ENCODE results near the gene CHST15.
"Not testable (repeated sequence)": the region's sequence is repeated elsewhere in the genome, so short reads cannot be mapped to it uniquely, and the experiment has no call there.

CHST15 gene

DNA sequence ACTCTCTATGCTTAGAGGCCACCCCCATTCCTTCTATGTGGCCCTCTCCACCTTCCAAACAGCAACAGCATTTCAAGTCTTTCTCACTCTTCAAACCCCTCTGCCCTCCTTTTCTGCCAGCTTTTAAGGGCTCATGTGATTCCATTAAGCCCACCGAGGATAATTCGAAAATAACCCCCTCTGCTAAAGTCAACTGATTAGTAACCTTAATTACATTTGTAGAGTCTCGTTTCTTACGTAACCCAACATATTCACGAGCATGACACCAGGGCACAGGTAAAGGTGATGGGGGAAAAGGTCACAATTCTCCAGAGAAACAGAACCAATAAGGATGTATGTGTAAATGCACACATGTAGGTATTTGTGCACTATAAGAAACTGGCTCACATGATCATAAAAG is 6.7 kb upstream of the CHST15 start:
- Histone ChIP-seq H3K36me3 (ENCODE audit: control insufficient read depth, insufficient read depth, low read length) (no peaks in the 10 kb centered on the region), H3K4me3 (ENCODE audit: insufficient read depth, low read depth, low read length) (no peak overlapping the region), H3K4me1 (ENCODE audit: control insufficient read depth, insufficient read depth, low read length) (peaks cover 6% of the 10 kb centered on the region), H3K9me3 (ENCODE audit: control insufficient read depth, low read length) (no peaks in the 10 kb centered on the region), H3K27ac (ENCODE audit: insufficient read depth, low read depth, low read length, poor library complexity, severe bottlenecking) (no peak overlapping the region), H3K27me3 (ENCODE audit: control insufficient read depth, insufficient read depth, low read length, poor library complexity, severe bottlenecking) (peaks cover 8% of the 10 kb centered on the region)
- 98 to 99% methylated on average over 5 of the region's 5 CpGs for WGBS, 2 experiments

DNA sequence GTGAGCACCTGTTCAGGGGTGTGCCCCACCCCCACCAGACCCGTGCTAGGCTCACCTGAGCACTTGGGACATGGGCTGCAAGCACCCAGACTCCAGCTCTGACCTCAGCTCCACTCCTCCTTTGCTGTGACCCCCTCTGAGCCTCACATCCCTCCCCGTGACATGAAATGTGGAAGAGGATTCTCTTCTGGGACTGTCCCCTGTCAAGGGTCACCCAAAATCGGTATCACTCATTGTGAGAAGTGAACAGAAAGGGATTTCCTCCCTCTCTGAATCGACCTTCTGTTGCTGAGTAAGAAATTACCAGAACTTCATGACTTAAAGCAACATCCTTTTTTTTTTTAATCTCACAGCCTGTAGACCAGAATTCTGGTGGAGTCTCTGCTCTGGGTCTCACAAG is 6.2 kb upstream of the CHST15 start:
- 83 to 86% methylated on average over 4 of the region's 4 CpGs for WGBS, 2 experiments

GRCh38 chr10:124098575-124098974 is 5.2 kb upstream of the CHST15 start:
- 93 to 94% methylated on average over 10 of the region's 10 CpGs for WGBS, 2 experiments
- no peak overlapping the region for H3K4me3 ChIP-seq (ENCODE audit: insufficient read depth, low read depth, low read length)

More for the DNA sequence above, 6.2 kb upstream of the CHST15 start:
- H3K9me3 ChIP-seq (ENCODE audit: control insufficient read depth, low read length), result no peaks in the 10 kb centered on the region
- H3K36me3 ChIP-seq (ENCODE audit: control insufficient read depth, insufficient read depth, low read length), result no peaks in the 10 kb centered on the region
- peaks cover 13% of the 10 kb centered on the region for H3K27me3 ChIP-seq (ENCODE audit: control insufficient read depth, insufficient read depth, low read length, poor library complexity, severe bottlenecking)
- no peak overlapping the region for H3K27ac ChIP-seq (ENCODE audit: insufficient read depth, low read depth, low read length, poor library complexity, severe bottlenecking)
- H3K4me1 ChIP-seq (ENCODE audit: control insufficient read depth, insufficient read depth, low read length), result peaks cover 6% of the 10 kb centered on the region
- no peak overlapping the region for H3K4me3 ChIP-seq (ENCODE audit: insufficient read depth, low read depth, low read length)

DNA sequence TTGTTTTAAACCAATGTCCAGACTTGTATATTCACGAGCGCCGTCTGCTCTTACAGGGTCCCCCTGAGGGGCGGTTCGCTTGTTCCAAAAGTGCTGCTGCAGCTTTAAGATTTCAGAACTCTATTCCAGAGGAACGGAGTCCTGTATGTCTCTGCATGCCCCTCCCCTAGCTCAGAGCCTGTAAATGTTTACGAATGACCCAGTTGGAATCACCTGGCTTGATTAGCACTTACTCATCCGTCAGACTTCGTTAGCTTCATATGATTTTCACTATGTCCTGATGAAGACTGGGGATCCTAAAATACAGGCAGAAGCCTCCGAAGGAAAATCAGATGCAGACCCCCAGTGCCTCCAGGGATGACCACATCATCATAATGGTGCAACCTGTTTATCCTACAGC is 4.5 kb upstream of the CHST15 start:
- H3K9me3 ChIP-seq (ENCODE audit: control insufficient read depth, low read length), result no peaks in the 10 kb centered on the region
- peaks cover 6% of the 10 kb centered on the region for H3K4me1 ChIP-seq (ENCODE audit: control insufficient read depth, insufficient read depth, low read length)
- no peak overlapping the region for H3K27ac ChIP-seq (ENCODE audit: insufficient read depth, low read depth, low read length, poor library complexity, severe bottlenecking)
- no peaks in the 10 kb centered on the region for H3K36me3 ChIP-seq (ENCODE audit: control insufficient read depth, insufficient read depth, low read length)
- no peak overlapping the region for H3K4me3 ChIP-seq (ENCODE audit: insufficient read depth, low read depth, low read length)
- WGBS, 2 experiments, result 72 to 75% methylated on average over 10 of the region's 10 CpGs
- H3K27me3 ChIP-seq (ENCODE audit: control insufficient read depth, insufficient read depth, low read length, poor library complexity, severe bottlenecking), result peaks cover 31% of the 10 kb centered on the region

More at GRCh38 chr10:124098575-124098974, 5.2 kb upstream of the CHST15 start:
- Histone ChIP-seq H3K9me3 (ENCODE audit: control insufficient read depth, low read length) (no peaks in the 10 kb centered on the region), H3K36me3 (ENCODE audit: control insufficient read depth, insufficient read depth, low read length) (no peaks in the 10 kb centered on the region), H3K27ac (ENCODE audit: insufficient read depth, low read depth, low read length, poor library complexity, severe bottlenecking) (no peak overlapping the region), H3K27me3 (ENCODE audit: control insufficient read depth, insufficient read depth, low read length, poor library complexity, severe bottlenecking) (peaks cover 24% of the 10 kb centered on the region), H3K4me1 (ENCODE audit: control insufficient read depth, insufficient read depth, low read length) (peaks cover 6% of the 10 kb centered on the region)

DNA sequence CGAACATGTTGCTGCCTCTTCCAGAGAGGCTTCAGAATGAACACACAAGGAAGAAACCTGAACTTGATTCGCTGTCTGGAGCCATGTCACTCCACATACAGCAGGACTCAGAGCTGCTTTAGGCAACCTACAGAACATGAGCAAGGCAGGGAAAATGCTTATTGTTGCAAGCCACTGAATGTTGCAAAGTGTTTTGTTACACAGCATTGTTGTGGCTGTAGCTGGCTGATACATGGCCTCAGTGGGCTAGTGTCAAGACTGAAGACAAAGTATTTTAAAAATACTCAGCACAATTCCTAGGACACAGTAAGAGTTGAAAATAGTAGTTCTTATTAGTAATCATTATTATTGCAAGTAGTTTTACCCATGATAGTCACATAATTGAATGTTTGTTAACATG is 3.1 kb upstream of the CHST15 start:
- H3K27ac ChIP-seq (ENCODE audit: insufficient read depth, low read depth, low read length, poor library complexity, severe bottlenecking), result no peak overlapping the region
- 95 to 98% methylated on average over 2 of the region's 2 CpGs for WGBS, 2 experiments
- no peaks in the 10 kb centered on the region for H3K9me3 ChIP-seq (ENCODE audit: control insufficient read depth, low read length)
- H3K36me3 ChIP-seq (ENCODE audit: control insufficient read depth, insufficient read depth, low read length), result no peaks in the 10 kb centered on the region
- no peak overlapping the region for H3K4me3 ChIP-seq (ENCODE audit: insufficient read depth, low read depth, low read length)
- H3K27me3 ChIP-seq (ENCODE audit: control insufficient read depth, insufficient read depth, low read length, poor library complexity, severe bottlenecking), result peaks cover 44% of the 10 kb centered on the region
- H3K4me1 ChIP-seq (ENCODE audit: control insufficient read depth, insufficient read depth, low read length), result peaks cover 5% of the 10 kb centered on the region

GRCh38 chr10:124095801-124096200 is 2.4 kb upstream of the CHST15 start:
- H3K9me3 ChIP-seq (ENCODE audit: control insufficient read depth, low read length); H3K4me1 ChIP-seq (ENCODE audit: control insufficient read depth, insufficient read depth, low read length); H3K36me3 ChIP-seq (ENCODE audit: control insufficient read depth, insufficient read depth, low read length); H3K27ac ChIP-seq (ENCODE audit: insufficient read depth, low read depth, low read length, poor library complexity, severe bottlenecking); H3K4me3 ChIP-seq (ENCODE audit: insufficient read depth, low read depth, low read length): not testable (repeated sequence)
- H3K27me3 ChIP-seq (ENCODE audit: control insufficient read depth, insufficient read depth, low read length, poor library complexity, severe bottlenecking), result peaks cover 51% of the 10 kb centered on the region
- 87% methylated on average over 16 of the region's 16 CpGs for WGBS, 2 experiments

- Histone ChIP-seq H3K36me3 (ENCODE audit: control insufficient read depth, insufficient read depth, low read length) (no peaks in the 10 kb centered on the region), H3K4me1 (ENCODE audit: control insufficient read depth, insufficient read depth, low read length) (peaks cover 9% of the 10 kb centered on the region), H3K27ac (ENCODE audit: insufficient read depth, low read depth, low read length, poor library complexity, severe bottlenecking) (no peak overlapping the region), H3K9me3 (ENCODE audit: control insufficient read depth, low read length) (no peaks in the 10 kb centered on the region), H3K4me3 (ENCODE audit: insufficient read depth, low read depth, low read length) (no peak overlapping the region), H3K27me3 (ENCODE audit: control insufficient read depth, insufficient read depth, low read length, poor library complexity, severe bottlenecking) (peaks cover 58% of the 10 kb centered on the region)
- WGBS, 2 experiments, result 80 to 84% methylated on average over 6 of the region's 6 CpGs
Observed at GRCh38 chr10:124095096-124095495, 1.7 kb upstream of the CHST15 start.

- Histone ChIP-seq H3K4me3 (ENCODE audit: insufficient read depth, low read depth, low read length) (no peak overlapping the region), H3K36me3 (ENCODE audit: control insufficient read depth, insufficient read depth, low read length) (no peaks in the 10 kb centered on the region), H3K9me3 (ENCODE audit: control insufficient read depth, low read length) (no peaks in the 10 kb centered on the region), H3K27ac (ENCODE audit: insufficient read depth, low read depth, low read length, poor library complexity, severe bottlenecking) (no peak overlapping the region), H3K4me1 (ENCODE audit: control insufficient read depth, insufficient read depth, low read length) (peaks cover 9% of the 10 kb centered on the region), H3K27me3 (ENCODE audit: control insufficient read depth, insufficient read depth, low read length, poor library complexity, severe bottlenecking) (peaks cover 65% of the 10 kb centered on the region)
- 60 to 63% methylated on average over 11 of the region's 11 CpGs for WGBS, 2 experiments
Observed at GRCh38 chr10:124094419-124094785, 1.0 kb upstream of the CHST15 start.

- H3K27ac ChIP-seq (ENCODE audit: insufficient read depth, low read depth, low read length, poor library complexity, severe bottlenecking); H3K4me1 ChIP-seq (ENCODE audit: control insufficient read depth, insufficient read depth, low read length): not testable (repeated sequence)
- peaks cover 70% of the 10 kb centered on the region for H3K27me3 ChIP-seq (ENCODE audit: control insufficient read depth, insufficient read depth, low read length, poor library complexity, severe bottlenecking)
Observed at GRCh38 chr10:124093774-124094418, 498 bp upstream of the CHST15 start.

DNA sequence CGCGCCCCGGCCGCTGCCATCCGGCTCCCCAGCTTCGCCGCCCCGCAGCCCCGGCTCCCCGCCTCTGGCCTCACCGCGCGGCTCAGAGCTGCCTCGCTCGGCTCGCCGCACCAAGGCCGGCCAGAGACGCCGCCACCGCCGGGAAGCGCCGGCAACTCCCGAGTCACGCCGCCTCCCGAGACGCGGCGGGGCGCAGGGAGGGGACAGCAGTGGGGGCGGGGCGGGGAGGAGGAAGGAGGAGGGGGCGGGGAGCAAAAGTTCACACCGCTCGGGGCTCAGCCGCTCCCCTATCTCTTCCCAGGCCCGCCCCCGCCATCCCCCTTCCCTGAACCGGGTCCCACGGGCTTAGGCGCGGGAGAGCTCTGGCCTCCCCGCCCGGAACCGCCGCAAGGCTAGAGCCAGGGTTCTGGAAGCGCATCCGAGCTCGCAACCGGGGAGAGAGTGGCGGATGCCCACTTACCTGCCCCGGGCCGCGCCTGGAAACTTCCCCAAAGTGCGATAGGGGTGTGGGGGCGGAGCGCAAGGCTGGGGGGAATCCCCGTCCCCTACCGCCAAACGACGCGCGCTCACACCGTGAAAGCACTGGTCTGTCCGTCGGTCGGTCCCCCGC is 1.0 kb downstream of the CHST15 start:
- Histone ChIP-seq H3K4me3 (ENCODE audit: insufficient read depth, low read depth, low read length) (peak overlapping the region; percentile 55), H3K27me3 (ENCODE audit: control insufficient read depth, insufficient read depth, low read length, poor library complexity, severe bottlenecking) (peaks cover 75% of the 10 kb centered on the region), H3K27ac (ENCODE audit: insufficient read depth, low read depth, low read length, poor library complexity, severe bottlenecking) (no peak overlapping the region), H3K4me1 (ENCODE audit: control insufficient read depth, insufficient read depth, low read length) (peaks cover 9% of the 10 kb centered on the region), H3K9me3 (ENCODE audit: control insufficient read depth, low read length) (no peaks in the 10 kb centered on the region), H3K36me3 (ENCODE audit: control insufficient read depth, insufficient read depth, low read length) (no peaks in the 10 kb centered on the region)
- WGBS, 2 experiments, result 0% methylated on average over 67 to 70 of the region's 70 CpGs

More at GRCh38 chr10:124093774-124094418, 498 bp upstream of the CHST15 start:
- 11 to 14% methylated on average over 39 of the region's 39 CpGs for WGBS, 2 experiments
- not testable (repeated sequence) for H3K36me3 ChIP-seq (ENCODE audit: control insufficient read depth, insufficient read depth, low read length); H3K9me3 ChIP-seq (ENCODE audit: control insufficient read depth, low read length)
- peak overlapping the region; percentile 55 for H3K4me3 ChIP-seq (ENCODE audit: insufficient read depth, low read depth, low read length)
